ENCODE results near the gene KLC4.

GRCh38 chr6:43107344-43108062 is 48.1 kb downstream of the KLC4 start:
- TF ChIP-seq CTCF (IDR thresholded peaks at IDR 0.05) (no peak), EP300 (IDR thresholded peaks at IDR 0.05) (no peak)
